ENCODE results near the gene ACTN2.

ACTN2 gene

DNA sequence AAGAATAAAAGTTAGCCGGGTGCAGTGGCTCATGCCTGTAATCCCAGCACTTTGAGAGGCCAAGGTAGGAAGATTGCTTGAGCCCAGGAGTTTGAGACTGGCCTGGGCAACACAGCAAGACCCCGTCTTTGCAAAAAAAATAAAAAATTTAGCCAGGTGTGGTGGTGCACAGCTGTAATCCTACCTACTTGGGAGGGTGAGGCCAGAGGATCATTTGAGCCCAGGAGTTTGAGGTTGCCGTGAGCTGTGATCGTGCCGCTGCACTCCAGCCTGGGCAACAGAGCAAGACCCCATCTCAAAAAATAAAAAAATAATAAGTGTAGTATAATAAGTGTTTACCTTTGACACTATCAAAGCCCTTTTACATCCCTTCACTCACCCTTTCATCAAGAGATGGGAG is 5.0 kb downstream of the ACTN2 start:
- Histone ChIP-seq H3K4me3 (ENCODE audit: low read depth, low read length) (no peak overlapping the region), H3K9me3 (ENCODE audit: control insufficient read depth, insufficient read depth, low read length) (no peaks in the 10 kb centered on the region), H3K36me3 (ENCODE audit: control insufficient read depth, insufficient read depth, low read length) (no peaks in the 10 kb centered on the region), H3K27me3 (ENCODE audit: control insufficient read depth, insufficient read depth, low read length) (peaks cover 17% of the 10 kb centered on the region), H3K4me1 (ENCODE audit: control insufficient read depth, insufficient read depth, low read length) (no peaks in the 10 kb centered on the region; the same call in 1 of the 2 replicates), H3K27ac (ENCODE audit: low read depth, low read length) (no peak overlapping the region), H3K9ac (ENCODE audit: low read depth, low read length) (no peak overlapping the region)

DNA sequence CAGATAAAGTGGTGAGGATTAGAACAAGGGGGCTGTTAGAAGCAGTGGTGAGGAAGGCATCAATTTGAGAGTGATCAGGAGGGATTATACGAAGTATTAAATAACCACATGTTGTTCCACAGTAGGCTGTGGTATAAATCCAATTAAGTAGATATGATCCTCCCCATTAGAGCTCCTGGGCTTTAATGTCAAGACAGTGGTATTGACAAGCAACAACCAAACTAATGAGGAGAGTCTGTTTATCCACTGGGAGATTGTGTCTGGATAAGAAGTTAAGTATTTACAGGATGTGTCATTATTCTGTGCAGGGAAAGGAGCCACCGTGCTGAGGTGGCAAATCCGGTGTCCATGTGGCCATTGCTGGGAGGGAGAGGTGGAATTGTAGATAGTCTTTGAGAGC is 5.8 kb downstream of the ACTN2 start:
- no peak overlapping the region for H3K4me3 ChIP-seq (ENCODE audit: low read depth, low read length)
- H3K27ac ChIP-seq (ENCODE audit: low read depth, low read length) = no peak overlapping the region
- no peaks in the 10 kb centered on the region; the same call in 1 of the 2 replicates for H3K4me1 ChIP-seq (ENCODE audit: control insufficient read depth, insufficient read depth, low read length)
- no peak overlapping the region for H3K9ac ChIP-seq (ENCODE audit: low read depth, low read length)
- H3K27me3 ChIP-seq (ENCODE audit: control insufficient read depth, insufficient read depth, low read length) = peaks cover 9% of the 10 kb centered on the region
- H3K36me3 ChIP-seq (ENCODE audit: control insufficient read depth, insufficient read depth, low read length) = no peaks in the 10 kb centered on the region
- H3K9me3 ChIP-seq (ENCODE audit: control insufficient read depth, insufficient read depth, low read length) = no peaks in the 10 kb centered on the region

DNA sequence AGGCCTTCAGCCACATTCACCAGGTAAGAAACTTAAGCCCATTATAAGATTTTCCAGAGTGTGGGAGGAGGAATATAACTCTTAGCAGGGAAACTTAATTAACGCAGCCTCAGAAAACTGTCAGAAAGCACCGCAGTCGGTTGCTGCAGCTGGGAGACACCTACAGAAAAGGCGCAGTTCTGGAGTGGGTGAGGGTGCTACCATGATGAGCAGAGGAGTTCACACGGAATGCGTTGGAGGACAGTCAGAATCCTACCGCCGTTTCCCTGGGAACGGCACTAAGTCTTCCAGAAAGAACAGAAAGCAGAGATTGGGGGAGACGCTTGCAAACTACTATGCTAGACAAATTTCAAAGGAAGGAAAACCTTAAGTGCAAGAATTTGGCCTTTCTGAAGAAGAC is 6.4 kb downstream of the ACTN2 start:
- Histone ChIP-seq H3K4me3 (ENCODE audit: low read depth, low read length) (no peak overlapping the region), H3K9ac (ENCODE audit: low read depth, low read length) (no peak overlapping the region), H3K9me3 (ENCODE audit: control insufficient read depth, insufficient read depth, low read length) (no peaks in the 10 kb centered on the region), H3K36me3 (ENCODE audit: control insufficient read depth, insufficient read depth, low read length) (no peaks in the 10 kb centered on the region), H3K4me1 (ENCODE audit: control insufficient read depth, insufficient read depth, low read length) (no peaks in the 10 kb centered on the region), H3K27ac (ENCODE audit: low read depth, low read length) (no peak overlapping the region), H3K27me3 (ENCODE audit: control insufficient read depth, insufficient read depth, low read length) (peaks cover 3% of the 10 kb centered on the region)

DNA sequence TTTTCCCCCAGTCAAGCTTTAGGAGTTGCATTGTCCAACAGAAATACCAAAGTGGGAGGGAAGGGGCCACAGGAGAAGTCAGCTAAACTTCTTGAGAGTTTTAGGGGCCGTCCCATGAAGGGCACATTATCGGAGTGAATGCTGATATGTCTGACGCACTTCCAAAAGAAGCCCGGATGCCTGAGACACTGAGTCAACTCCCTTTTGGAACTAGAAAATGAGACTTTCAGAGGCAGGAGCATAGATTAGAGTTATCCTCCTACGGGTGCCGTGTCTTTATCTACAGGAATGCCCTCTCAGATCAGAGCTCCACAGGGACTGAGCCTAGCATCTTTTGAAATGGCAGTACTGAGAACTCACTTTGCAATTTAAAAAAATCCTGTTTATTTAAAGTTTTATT is 13.1 kb downstream of the ACTN2 start:
- Histone ChIP-seq H3K4me1 (ENCODE audit: control insufficient read depth, insufficient read depth, low read length) (no peaks in the 10 kb centered on the region), H3K27ac (ENCODE audit: low read depth, low read length) (no peak overlapping the region), H3K9ac (ENCODE audit: low read depth, low read length) (no peak overlapping the region), H3K9me3 (ENCODE audit: control insufficient read depth, insufficient read depth, low read length) (no peaks in the 10 kb centered on the region), H3K4me3 (ENCODE audit: low read depth, low read length) (no peak overlapping the region), H3K27me3 (ENCODE audit: control insufficient read depth, insufficient read depth, low read length) (no peaks in the 10 kb centered on the region), H3K36me3 (ENCODE audit: control insufficient read depth, insufficient read depth, low read length) (no peaks in the 10 kb centered on the region)

DNA sequence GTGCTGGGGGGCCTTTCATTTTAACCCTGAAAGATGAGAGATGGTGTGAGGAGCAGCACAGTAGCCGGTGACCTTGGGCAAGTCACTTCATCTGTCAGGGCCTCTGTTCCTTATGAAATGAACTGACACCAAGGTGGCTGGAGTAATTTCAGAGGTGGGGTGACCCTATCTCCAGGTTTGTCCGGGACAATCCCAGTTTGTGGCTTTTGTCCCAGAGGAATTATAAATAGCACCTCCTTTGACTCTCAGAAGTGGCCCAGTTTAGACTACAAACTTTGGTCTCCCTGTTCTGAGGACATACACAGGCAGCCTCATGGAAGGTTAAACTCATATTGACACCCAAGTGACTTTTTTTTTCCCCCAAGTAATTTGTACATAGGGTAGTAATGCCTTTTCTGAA is 14.6 kb downstream of the ACTN2 start:
- no peak overlapping the region for H3K4me3 ChIP-seq (ENCODE audit: low read depth, low read length)
- H3K27me3 ChIP-seq (ENCODE audit: control insufficient read depth, insufficient read depth, low read length) = no peaks in the 10 kb centered on the region
- H3K36me3 ChIP-seq (ENCODE audit: control insufficient read depth, insufficient read depth, low read length) = no peaks in the 10 kb centered on the region
- H3K4me1 ChIP-seq (ENCODE audit: control insufficient read depth, insufficient read depth, low read length) = no peaks in the 10 kb centered on the region
- no peak overlapping the region for H3K9ac ChIP-seq (ENCODE audit: low read depth, low read length)
- no peaks in the 10 kb centered on the region for H3K9me3 ChIP-seq (ENCODE audit: control insufficient read depth, insufficient read depth, low read length)
- H3K27ac ChIP-seq (ENCODE audit: low read depth, low read length) = no peak overlapping the region

DNA sequence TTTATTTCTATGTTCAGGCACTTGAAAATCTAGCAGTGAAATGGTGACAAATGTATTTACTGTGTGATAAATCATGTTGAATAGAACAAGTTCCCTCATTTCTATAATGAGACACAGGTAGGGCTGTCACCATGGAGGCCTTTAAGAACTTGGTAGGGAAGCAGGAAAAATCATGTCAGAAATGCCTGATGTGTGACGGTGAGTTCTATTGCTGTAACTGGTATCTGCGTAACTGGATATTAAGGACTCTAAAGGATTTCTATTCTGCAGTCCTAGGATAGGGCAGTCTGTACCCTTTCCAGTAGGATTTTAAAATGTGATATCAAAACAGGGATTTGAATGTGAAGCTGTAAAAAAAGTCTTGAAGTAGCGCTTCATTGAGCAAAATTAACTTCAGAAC is 15.5 kb downstream of the ACTN2 start:
- Histone ChIP-seq H3K9ac (ENCODE audit: low read depth, low read length) (no peak overlapping the region), H3K27ac (ENCODE audit: low read depth, low read length) (no peak overlapping the region), H3K27me3 (ENCODE audit: control insufficient read depth, insufficient read depth, low read length) (no peaks in the 10 kb centered on the region), H3K4me3 (ENCODE audit: low read depth, low read length) (no peak overlapping the region), H3K4me1 (ENCODE audit: control insufficient read depth, insufficient read depth, low read length) (no peaks in the 10 kb centered on the region), H3K36me3 (ENCODE audit: control insufficient read depth, insufficient read depth, low read length) (no peaks in the 10 kb centered on the region), H3K9me3 (ENCODE audit: control insufficient read depth, insufficient read depth, low read length) (no peaks in the 10 kb centered on the region)

DNA sequence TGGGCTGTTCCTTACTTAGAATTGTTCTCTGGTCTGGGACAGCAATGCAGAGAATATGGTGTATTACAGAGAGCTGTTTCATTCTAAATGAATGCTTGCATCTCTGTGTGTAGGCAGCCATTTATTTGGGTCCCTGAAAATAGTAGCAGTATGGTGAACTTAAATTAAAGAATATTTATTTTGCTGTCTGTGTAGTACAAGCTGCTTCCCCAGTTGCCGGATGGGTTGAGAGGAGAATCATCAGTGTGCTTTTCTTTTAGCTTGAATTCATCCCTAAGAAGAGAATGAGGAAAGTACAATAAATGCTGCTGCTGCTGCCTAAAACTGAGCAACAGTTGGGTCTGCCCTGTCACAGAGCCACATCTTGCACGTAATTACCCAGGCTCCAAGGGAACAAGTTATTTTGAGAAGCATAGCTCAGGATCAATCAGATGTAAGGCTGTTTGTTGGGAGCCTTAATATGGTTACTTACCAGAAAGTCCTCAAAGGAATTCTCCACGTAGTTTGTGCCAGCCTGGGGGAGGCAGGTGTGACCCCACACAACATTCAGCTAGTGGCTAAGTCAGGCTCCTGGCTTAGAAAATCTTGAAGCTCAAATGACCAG is 16.6 kb downstream of the ACTN2 start:
- no peaks in the 10 kb centered on the region for H3K36me3 ChIP-seq (ENCODE audit: control insufficient read depth, insufficient read depth, low read length)
- H3K9me3 ChIP-seq (ENCODE audit: control insufficient read depth, insufficient read depth, low read length) = no peaks in the 10 kb centered on the region
- no peak overlapping the region for H3K4me3 ChIP-seq (ENCODE audit: low read depth, low read length)
- H3K9ac ChIP-seq (ENCODE audit: low read depth, low read length) = no peak overlapping the region
- no peaks in the 10 kb centered on the region for H3K4me1 ChIP-seq (ENCODE audit: control insufficient read depth, insufficient read depth, low read length)
- no peaks in the 10 kb centered on the region for H3K27me3 ChIP-seq (ENCODE audit: control insufficient read depth, insufficient read depth, low read length)
- H3K27ac ChIP-seq (ENCODE audit: low read depth, low read length) = no peak overlapping the region

DNA sequence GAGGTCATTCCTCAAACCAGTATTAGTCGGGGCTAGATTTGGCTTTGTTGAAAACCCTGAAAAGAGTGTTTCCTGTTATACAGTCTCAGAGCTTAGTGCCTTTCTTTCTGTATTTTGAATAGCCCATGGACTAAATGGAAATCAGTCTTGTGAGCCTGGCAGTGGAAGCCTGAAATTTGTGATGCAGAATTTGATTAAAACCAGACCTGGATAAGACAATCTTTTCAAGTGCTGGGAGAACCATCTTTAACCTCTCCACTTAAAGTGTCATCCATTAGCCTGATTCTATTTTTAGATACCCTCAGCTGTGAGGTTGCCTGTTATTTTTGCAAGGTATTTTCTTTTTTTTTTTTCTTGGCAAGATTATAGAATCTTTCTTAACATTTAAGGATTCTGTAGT is 19.5 kb downstream of the ACTN2 start:
- H3K27ac ChIP-seq (ENCODE audit: low read depth, low read length) = no peak overlapping the region
- no peaks in the 10 kb centered on the region for H3K4me1 ChIP-seq (ENCODE audit: control insufficient read depth, insufficient read depth, low read length)
- no peak overlapping the region for H3K4me3 ChIP-seq (ENCODE audit: low read depth, low read length)
- H3K9me3 ChIP-seq (ENCODE audit: control insufficient read depth, insufficient read depth, low read length) = no peaks in the 10 kb centered on the region
- no peaks in the 10 kb centered on the region for H3K27me3 ChIP-seq (ENCODE audit: control insufficient read depth, insufficient read depth, low read length)
- no peaks in the 10 kb centered on the region for H3K36me3 ChIP-seq (ENCODE audit: control insufficient read depth, insufficient read depth, low read length)
- no peak overlapping the region for H3K9ac ChIP-seq (ENCODE audit: low read depth, low read length)

DNA sequence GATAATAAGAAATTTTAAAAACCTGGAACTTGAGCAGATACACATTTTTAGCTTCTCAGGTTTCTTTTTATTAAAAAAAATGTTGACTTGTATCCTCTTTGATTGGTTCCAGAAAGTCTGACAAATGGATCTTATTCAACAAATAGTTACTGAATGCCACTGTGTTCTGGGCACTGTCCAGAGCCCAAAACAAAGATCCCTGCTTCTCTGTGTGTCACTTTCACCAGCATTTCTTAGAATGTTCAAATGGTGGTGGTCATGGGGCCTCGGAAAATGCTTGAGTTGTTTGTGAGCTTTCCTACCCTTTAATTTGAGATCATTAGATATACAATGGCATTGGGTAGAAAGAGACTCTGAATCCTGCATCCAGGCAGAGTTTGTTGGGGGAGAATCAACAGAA is 19.9 kb downstream of the ACTN2 start:
- Histone ChIP-seq H3K27ac (ENCODE audit: low read depth, low read length) (no peak overlapping the region), H3K27me3 (ENCODE audit: control insufficient read depth, insufficient read depth, low read length) (no peaks in the 10 kb centered on the region), H3K9me3 (ENCODE audit: control insufficient read depth, insufficient read depth, low read length) (no peaks in the 10 kb centered on the region), H3K4me1 (ENCODE audit: control insufficient read depth, insufficient read depth, low read length) (no peaks in the 10 kb centered on the region), H3K36me3 (ENCODE audit: control insufficient read depth, insufficient read depth, low read length) (no peaks in the 10 kb centered on the region), H3K4me3 (ENCODE audit: low read depth, low read length) (no peak overlapping the region), H3K9ac (ENCODE audit: low read depth, low read length) (no peak overlapping the region)

DNA sequence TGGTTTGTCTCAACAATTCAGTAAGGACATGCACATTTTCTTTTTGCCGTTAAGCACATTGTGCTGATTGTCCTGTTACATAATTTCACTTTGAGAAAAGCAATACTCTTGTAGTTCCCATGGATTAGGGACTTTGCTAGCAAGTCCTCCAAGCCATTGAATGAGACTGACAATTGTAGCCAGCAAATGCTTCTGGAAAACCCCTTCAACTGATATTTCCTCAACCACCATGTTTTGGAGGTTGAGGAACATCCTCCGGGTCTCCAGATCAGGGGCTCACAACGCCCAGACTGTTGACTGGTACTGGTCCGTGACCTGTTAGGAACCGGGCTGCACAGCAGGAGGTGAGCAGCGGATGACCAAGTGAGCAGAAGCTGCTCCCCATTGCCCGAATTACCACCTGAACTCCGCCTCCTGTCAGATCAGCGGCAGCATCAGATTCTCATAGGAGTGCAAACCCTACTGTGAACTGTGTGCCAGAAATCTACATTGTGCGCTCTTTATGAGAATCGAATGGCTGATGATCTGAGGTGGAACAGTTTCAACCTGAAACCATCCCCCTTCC is 24.1 kb downstream of the ACTN2 start:
- H3K27me3 ChIP-seq (ENCODE audit: control insufficient read depth, insufficient read depth, low read length) = no peaks in the 10 kb centered on the region
- no peaks in the 10 kb centered on the region for H3K9me3 ChIP-seq (ENCODE audit: control insufficient read depth, insufficient read depth, low read length)
- H3K36me3 ChIP-seq (ENCODE audit: control insufficient read depth, insufficient read depth, low read length) = no peaks in the 10 kb centered on the region
- H3K9ac ChIP-seq (ENCODE audit: low read depth, low read length) = no peak overlapping the region
- no peak overlapping the region for H3K4me3 ChIP-seq (ENCODE audit: low read depth, low read length)
- no peaks in the 10 kb centered on the region for H3K4me1 ChIP-seq (ENCODE audit: control insufficient read depth, insufficient read depth, low read length)
- H3K27ac ChIP-seq (ENCODE audit: low read depth, low read length) = no peak overlapping the region

DNA sequence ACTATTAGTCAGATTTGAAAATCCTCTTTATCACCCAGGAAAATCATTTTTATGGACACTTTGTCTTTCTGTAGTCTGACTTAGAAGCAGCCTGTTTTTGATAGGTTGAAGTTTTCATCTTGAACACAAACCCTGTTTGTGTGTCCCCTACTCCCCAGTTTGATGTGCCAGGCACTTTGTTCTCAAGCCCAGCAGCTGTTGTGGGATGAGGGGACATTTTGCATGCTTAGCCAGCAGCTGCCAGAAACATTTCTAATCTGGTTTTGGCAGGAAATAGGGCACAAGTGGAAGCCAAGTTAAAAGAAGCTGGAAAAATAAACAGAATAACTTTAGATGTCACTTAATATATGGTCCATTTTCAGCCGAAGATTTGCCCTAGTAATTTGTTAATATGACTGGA is 29.9 kb downstream of the ACTN2 start:
- Histone ChIP-seq H3K9ac (ENCODE audit: low read depth, low read length) (no peak overlapping the region), H3K36me3 (ENCODE audit: control insufficient read depth, insufficient read depth, low read length) (no peaks in the 10 kb centered on the region), H3K9me3 (ENCODE audit: control insufficient read depth, insufficient read depth, low read length) (no peaks in the 10 kb centered on the region), H3K27ac (ENCODE audit: low read depth, low read length) (no peak overlapping the region), H3K27me3 (ENCODE audit: control insufficient read depth, insufficient read depth, low read length) (no peaks in the 10 kb centered on the region), H3K4me1 (ENCODE audit: control insufficient read depth, insufficient read depth, low read length) (no peaks in the 10 kb centered on the region), H3K4me3 (ENCODE audit: low read depth, low read length) (no peak overlapping the region)
